IMR-90 (cell line): ENCODE measurements around the gene KRT86.

Experiments used
- BHLHE40 ChIP-seq: fragments of 150-350 bp; IDR thresholded peaks from 2 replicates; pipeline ENCODE4 v1.6.1; 2016; ENCODE audit warnings: mild to moderate bottlenecking, low read depth, low read length
- CTCF ChIP-seq: conservative IDR thresholded peaks from 2 replicates; pipeline ENCODE4 v1.5.1; 2012; ENCODE audit warnings: mild to moderate bottlenecking, low read depth, low read length, improper control_type of control experiment
- ELK1 ChIP-seq: fragments of 150-350 bp; IDR thresholded peaks from 2 replicates; pipeline ENCODE4 v1.6.1; 2016; ENCODE audit warnings: low read depth, mild to moderate bottlenecking, low read length, moderate library complexity, borderline replicate concordance
- FOS ChIP-seq: fragments of 150-350 bp; IDR thresholded peaks from 2 replicates; pipeline ENCODE4 v1.6.1; 2016; ENCODE audit warnings: low read depth, low read length
- MAFK ChIP-seq: IDR thresholded peaks from 2 replicates; pipeline ENCODE4 v1.6.1; 2012; ENCODE audit warnings: low read depth, low read length, improper control_type of control experiment
- MAZ ChIP-seq: IDR thresholded peaks from 2 replicates; pipeline ENCODE4 v1.6.1; 2012; ENCODE audit warnings: low read depth, mild to moderate bottlenecking, low read length, improper control_type of control experiment, moderate library complexity, borderline replicate concordance
- MXI1 ChIP-seq: IDR thresholded peaks from 2 replicates; pipeline ENCODE4 v1.6.1; 2012; ENCODE audit warnings: low read depth, mild to moderate bottlenecking, low read length, moderate library complexity, borderline replicate concordance
- POLR2A ChIP-seq: IDR thresholded peaks from 2 replicates; pipeline ENCODE4 v1.6.1; 2012; ENCODE audit warnings: mild to moderate bottlenecking, low read depth, low read length
- RAD21 ChIP-seq: IDR thresholded peaks from 2 replicates; pipeline ENCODE4 v1.6.1; 2012; ENCODE audit warnings: low read length, improper control_type of control experiment
- RCOR1 ChIP-seq: IDR thresholded peaks from 2 replicates; pipeline ENCODE4 v1.6.1; 2012; ENCODE audit warnings: mild to moderate bottlenecking, low read length, improper control_type of control experiment; ENCODE audit not compliant: insufficient replicate concordance
- RFX5 ChIP-seq: IDR thresholded peaks from 2 replicates; pipeline ENCODE4 v1.8.0; 2012; ENCODE audit warnings: low read depth, mild to moderate bottlenecking, low read length, moderate library complexity
- SMC3 ChIP-seq: fragments of 150-350 bp; IDR thresholded peaks from 2 replicates; pipeline ENCODE4 v1.6.1; 2016; ENCODE audit warnings: low read depth, mild to moderate bottlenecking, antibody characterized with exemption, low read length, moderate library complexity
- TF ChIP-seq, protein P1 (sequence below): fragments of 150-350 bp; IDR thresholded peaks from 2 replicates; pipeline ENCODE4 v1.6.1; 2017; ENCODE audit warnings: mild to moderate bottlenecking, antibody characterized with exemption, low read length, low read depth

- TF ChIP-seq CTCF (no peak), SMC3 (no peak), ELK1 (no peak), POLR2A (no peak), RAD21 (no peak), FOS (no peak), MXI1 (no peak), RFX5 (no peak), MAZ (no peak), BHLHE40 (no peak), RCOR1 (no peak), MAFK (no peak)
- TF ChIP-seq, protein P1, sequence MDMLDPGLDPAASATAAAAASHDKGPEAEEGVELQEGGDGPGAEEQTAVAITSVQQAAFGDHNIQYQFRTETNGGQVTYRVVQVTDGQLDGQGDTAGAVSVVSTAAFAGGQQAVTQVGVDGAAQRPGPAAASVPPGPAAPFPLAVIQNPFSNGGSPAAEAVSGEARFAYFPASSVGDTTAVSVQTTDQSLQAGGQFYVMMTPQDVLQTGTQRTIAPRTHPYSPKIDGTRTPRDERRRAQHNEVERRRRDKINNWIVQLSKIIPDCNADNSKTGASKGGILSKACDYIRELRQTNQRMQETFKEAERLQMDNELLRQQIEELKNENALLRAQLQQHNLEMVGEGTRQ, result no peak
These were observed 43.1 kb downstream of the KRT86 start for GRCh38 chr12:52317468-52318052.
